Measurements from ENCODE around the gene DCP1A. TPM values are rescaled to one million over a fixed set of nuclear protein-coding genes. Genes with fewer than 3 reads are reported as not detected.

The DCP1A gene
- total RNA-seq, 4 donors from 2014 or later, result 18.6 to 30.4 (median 23.4) TPM

DNA sequence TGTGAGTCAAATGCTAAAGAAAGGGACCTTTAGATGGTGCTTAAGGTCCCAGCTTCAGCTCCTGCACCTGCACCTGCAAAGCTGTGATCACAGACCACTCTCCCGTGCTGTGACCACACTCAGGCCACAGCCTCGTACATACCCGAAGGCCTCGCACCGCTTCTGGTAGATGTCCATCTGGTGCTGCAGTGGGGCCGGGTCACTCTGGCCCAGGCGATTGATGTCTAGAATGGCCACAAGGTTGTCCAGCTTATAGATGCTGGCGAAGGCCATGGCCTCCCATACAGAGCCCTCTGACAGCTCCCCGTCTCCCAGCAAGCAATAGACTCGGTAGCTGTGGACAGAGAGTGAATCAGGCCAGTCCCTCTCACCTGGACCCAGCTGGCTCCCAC is 112.5 kb downstream of the DCP1A start:
- DNase-seq (ENCODE audit: low spot score) (no peak), ATAC-seq (ENCODE audit: low FRiP score) (no peak)
- TF ChIP-seq, protein P1, sequence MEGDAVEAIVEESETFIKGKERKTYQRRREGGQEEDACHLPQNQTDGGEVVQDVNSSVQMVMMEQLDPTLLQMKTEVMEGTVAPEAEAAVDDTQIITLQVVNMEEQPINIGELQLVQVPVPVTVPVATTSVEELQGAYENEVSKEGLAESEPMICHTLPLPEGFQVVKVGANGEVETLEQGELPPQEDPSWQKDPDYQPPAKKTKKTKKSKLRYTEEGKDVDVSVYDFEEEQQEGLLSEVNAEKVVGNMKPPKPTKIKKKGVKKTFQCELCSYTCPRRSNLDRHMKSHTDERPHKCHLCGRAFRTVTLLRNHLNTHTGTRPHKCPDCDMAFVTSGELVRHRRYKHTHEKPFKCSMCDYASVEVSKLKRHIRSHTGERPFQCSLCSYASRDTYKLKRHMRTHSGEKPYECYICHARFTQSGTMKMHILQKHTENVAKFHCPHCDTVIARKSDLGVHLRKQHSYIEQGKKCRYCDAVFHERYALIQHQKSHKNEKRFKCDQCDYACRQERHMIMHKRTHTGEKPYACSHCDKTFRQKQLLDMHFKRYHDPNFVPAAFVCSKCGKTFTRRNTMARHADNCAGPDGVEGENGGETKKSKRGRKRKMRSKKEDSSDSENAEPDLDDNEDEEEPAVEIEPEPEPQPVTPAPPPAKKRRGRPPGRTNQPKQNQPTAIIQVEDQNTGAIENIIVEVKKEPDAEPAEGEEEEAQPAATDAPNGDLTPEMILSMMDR (IDR thresholded peaks at IDR 0.05), result no peak

DNA sequence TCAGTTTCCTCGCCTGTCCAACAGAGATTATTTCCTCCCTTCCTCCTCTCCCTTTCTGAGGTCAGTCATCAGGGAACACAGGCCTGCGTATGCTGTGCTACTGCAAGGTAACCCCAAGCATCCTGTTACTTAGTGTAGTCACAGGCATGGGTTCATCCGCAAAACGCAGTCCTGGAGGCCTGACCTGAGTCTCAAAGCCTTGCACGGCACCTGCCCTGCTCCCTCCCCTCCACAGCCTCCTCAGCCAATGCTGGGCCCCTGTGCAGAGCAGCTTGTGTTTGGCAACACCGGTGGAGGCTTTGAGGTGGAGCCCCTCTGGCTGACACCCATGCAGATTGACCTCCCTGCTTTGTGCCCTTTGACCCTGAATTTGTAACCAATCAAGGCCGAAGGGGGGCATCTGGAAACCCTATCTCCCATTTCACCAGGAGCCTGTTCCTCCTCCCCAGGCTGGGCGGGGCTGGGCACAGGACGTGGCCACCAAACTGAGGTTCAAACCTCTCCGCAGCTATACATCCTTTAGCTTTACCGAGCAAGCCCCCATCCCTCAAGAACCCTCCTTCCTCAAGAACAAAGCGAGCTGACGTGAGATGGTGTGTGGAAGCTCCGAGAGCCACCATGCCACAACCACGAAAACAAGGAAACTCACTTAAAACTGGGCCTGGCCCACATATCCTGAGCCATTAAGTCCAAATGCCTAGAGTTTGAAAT is 113.1 kb downstream of the DCP1A start:
- DNase-seq (ENCODE audit: low spot score) (no peak), ATAC-seq (ENCODE audit: low FRiP score) (no peak)
- TF ChIP-seq, protein P1 (IDR thresholded peaks at IDR 0.05), result no peak

Small RNA genes within 50 kb of the gene (small RNA-seq; reads per million reads assigned to genes)
- gene RF00019, result not detected
- not detected for gene RF00212
- gene RF00568, result not detected

Other genes starting within 250 kb of the DCP1A start
- gene RFT1, start 217.1 kb downstream of the DCP1A start, total RNA-seq, result 10 to 100 TPM in 2 of 4 donors, 1 to 10 TPM in 2; 9.1 to 14.0 (median 10.5) TPM
- gene PRKCD, start 186.3 kb downstream of the DCP1A start, total RNA-seq, result 10 to 100 TPM; 21.5 to 39.9 (median 30.3) TPM
- 100 to 1,000 TPM; 187 to 325 (median 254) TPM for gene TKT, start 91.5 kb downstream of the DCP1A start, total RNA-seq
- gene CACNA1D, start 147.1 kb upstream of the DCP1A start, total RNA-seq, result 1 to 10 TPM in 2 of 4 donors, under 1 TPM in 2; 0.24 to 1.8 (median 0.74) TPM

Measured in omental fat pad (tissue), 4 donors.